Fibroblast of lung (primary cell): ENCODE measurements around the gene FMN1. TPM values are rescaled to one million over a fixed set of nuclear protein-coding genes. Genes with fewer than 3 reads are reported as not detected.

ENCODE experiments used
- DNase-seq, 2 donors: peaks; one replicate each; pipeline versions ENCODE4 v3.0.0 to v3.0.0-alpha.2; 2010; ENCODE audit warnings: low read depth in 2 of 2
- H2AFZ ChIP-seq: 2 replicates; pipeline ENCODE4 v1.5.1; 2012; ENCODE audit warnings: low read length, control low read depth, inconsistent platforms
- H3K27ac ChIP-seq: 2 replicates; pipeline ENCODE4 v1.5.1; 2011; ENCODE audit warnings: low read length, control low read depth; ENCODE audit not compliant: insufficient read depth
- H3K27me3 ChIP-seq: 2 replicates; pipeline ENCODE4 v1.5.1; 2011; ENCODE audit warnings: mild to moderate bottlenecking, low read length; ENCODE audit not compliant: control insufficient read depth, insufficient read depth
- H3K36me3 ChIP-seq: 2 replicates; pipeline ENCODE4 v1.5.1; 2011; ENCODE audit warnings: low read length; ENCODE audit not compliant: control insufficient read depth, insufficient read depth
- H3K4me1 ChIP-seq: 2 replicates; pipeline ENCODE4 v1.5.1; 2011; ENCODE audit warnings: low read length; ENCODE audit not compliant: control insufficient read depth, insufficient read depth; ENCODE audit errors: extremely low read depth
- H3K4me2 ChIP-seq: 2 replicates; pipeline ENCODE4 v1.5.1; 2011; ENCODE audit warnings: low read length, control low read depth; ENCODE audit not compliant: insufficient read depth; ENCODE audit errors: extremely low read depth
- H3K4me3 ChIP-seq, 4 experiments: fragments of 200-600 bp in 1 of 4; sonication (generic) in 1 of 4; replicated peaks in 1 of 4; 2 replicates each; pipeline ENCODE4 v1.5.1; 2011 to 2016; ENCODE audit warnings: low read length in 4 of 4, low read depth in 3 of 4, mild to moderate bottlenecking in 3 of 4, control low read depth in 2 of 4, inconsistent platforms in 1 of 4, mixed read lengths in 1 of 4; ENCODE audit not compliant: insufficient read depth in 1 of 4; ENCODE audit errors: control extremely low read depth in 1 of 4
- H3K79me2 ChIP-seq: 2 replicates; pipeline ENCODE4 v1.5.1; 2012; ENCODE audit warnings: mild to moderate bottlenecking, low read length, inconsistent platforms; ENCODE audit not compliant: control insufficient read depth, insufficient read depth
- H3K9ac ChIP-seq: 2 replicates; pipeline ENCODE4 v1.5.1; 2011; ENCODE audit warnings: mild to moderate bottlenecking, low read length, control low read depth; ENCODE audit not compliant: insufficient read depth
- H3K9me3 ChIP-seq: 2 replicates; pipeline ENCODE4 v1.5.1; 2012; ENCODE audit warnings: low read depth, low read length; ENCODE audit not compliant: control insufficient read depth, insufficient read depth
- H4K20me1 ChIP-seq: 2 replicates; pipeline ENCODE4 v1.5.1; 2011; ENCODE audit warnings: low read length; ENCODE audit not compliant: control insufficient read depth, insufficient read depth; ENCODE audit errors: extremely low read depth
- CTCF ChIP-seq, 2 donors: IDR thresholded peaks in 1 of 2; conservative IDR thresholded peaks in 1 of 2; 1 replicate in 1 of 2; 2 replicates in 1 of 2; pipeline ENCODE4 v1.5.1; 2011 to 2012; ENCODE audit warnings: low read length in 2 of 2, control low read depth in 1 of 2, inconsistent platforms in 1 of 2, low read depth in 1 of 2, mild to moderate bottlenecking in 1 of 2
- EZH2 ChIP-seq: IDR thresholded peaks from 2 replicates; pipeline ENCODE4 v1.5.1; 2012; ENCODE audit warnings: low read length, control low read depth, mild to moderate bottlenecking; ENCODE audit errors: missing control alignments
- polyA plus RNA-seq, 2 donors: library from polyadenylated mRNA; depleted of rRNA in 1 of 2; stranded (reverse) in 1 of 2; unstranded in 1 of 2; fragments of >200 nt; gene quantifications; 2 replicates each; pipeline ENCODE4 v1.2.1, GENCODE V29; 2011 to 2012; ENCODE audit warnings: missing spikeins in 1 of 2
- total RNA-seq: library from RNA; depleted of rRNA; stranded (reverse); fragments of >200 nt; gene quantifications from 2 replicates; pipeline ENCODE4 v1.2.1, GENCODE V29; 2014

FMN1 gene
- total and polyA plus RNA-seq, 2 donors (not counting 1 experiment from before 2014, with no cell fraction given): 7.5 to 43.8 TPM

DNA sequence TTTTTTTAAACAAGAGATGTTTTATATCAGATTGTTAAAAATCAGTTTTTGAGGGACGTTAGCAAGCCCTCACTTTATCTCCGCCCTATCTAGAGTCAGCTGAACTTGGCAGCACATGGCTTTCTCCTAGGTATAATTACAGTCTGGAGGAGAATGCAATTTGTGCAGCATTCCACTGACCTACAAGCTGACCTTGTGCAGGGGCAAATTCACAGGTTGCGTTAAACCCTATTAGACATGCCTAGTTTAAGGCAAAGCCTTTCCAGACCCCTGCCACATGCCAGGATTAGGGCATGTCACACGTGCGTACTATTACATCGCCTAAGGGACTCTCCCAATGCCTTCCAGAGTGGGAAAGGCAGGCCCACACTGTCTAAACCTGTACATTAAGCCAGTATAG is 252.7 kb downstream of the FMN1 start:
- peaks cover 20% of the 10 kb centered on the region for H3K79me2 ChIP-seq
- DNase-seq: no peak
- H3K27ac ChIP-seq: no peak overlapping the region
- no peaks in the 10 kb centered on the region for H3K9me3 ChIP-seq
- TF ChIP-seq EZH2 (no peak), CTCF (conservative IDR thresholded peaks at IDR 0.05 in 1 of 2, IDR thresholded peaks at IDR 0.05 in 1 of 2; ENCODE audit: low read depth in 1 of 2, low read length in 2 of 2) (no peak)
- H2AFZ ChIP-seq: no peak overlapping the region
- H3K4me2 ChIP-seq: no peak overlapping the region
- peaks cover 2% of the 10 kb centered on the region for H3K4me1 ChIP-seq
- no peaks in the 10 kb centered on the region for H4K20me1 ChIP-seq
- no peak overlapping the region for H3K4me3 ChIP-seq
- no peak overlapping the region for H3K9ac ChIP-seq
- peaks cover 1% of the 10 kb centered on the region for H3K36me3 ChIP-seq
- no peaks in the 10 kb centered on the region for H3K27me3 ChIP-seq

- Histone ChIP-seq H3K27ac (no peak overlapping the region), H3K36me3 (no peaks in the 10 kb centered on the region), H3K9me3 (no peaks in the 10 kb centered on the region), H3K9ac (no peak overlapping the region), H3K4me2 (no peak overlapping the region), H3K27me3 (no peaks in the 10 kb centered on the region), H3K4me1 (no peaks in the 10 kb centered on the region), H2AFZ (no peak overlapping the region), H3K4me3 (no peak overlapping the region), H4K20me1 (no peaks in the 10 kb centered on the region), H3K79me2 (peaks cover 2% of the 10 kb centered on the region)
- no peak for TF ChIP-seq EZH2
- no peak for TF ChIP-seq CTCF (conservative IDR thresholded peaks at IDR 0.05 in 1 of 2, IDR thresholded peaks at IDR 0.05 in 1 of 2; ENCODE audit: low read depth in 1 of 2, low read length in 2 of 2)
- DNase-seq: no peak
Measured at GRCh38 chr15:32936976-32937375, 257.5 kb downstream of the FMN1 start.

DNA sequence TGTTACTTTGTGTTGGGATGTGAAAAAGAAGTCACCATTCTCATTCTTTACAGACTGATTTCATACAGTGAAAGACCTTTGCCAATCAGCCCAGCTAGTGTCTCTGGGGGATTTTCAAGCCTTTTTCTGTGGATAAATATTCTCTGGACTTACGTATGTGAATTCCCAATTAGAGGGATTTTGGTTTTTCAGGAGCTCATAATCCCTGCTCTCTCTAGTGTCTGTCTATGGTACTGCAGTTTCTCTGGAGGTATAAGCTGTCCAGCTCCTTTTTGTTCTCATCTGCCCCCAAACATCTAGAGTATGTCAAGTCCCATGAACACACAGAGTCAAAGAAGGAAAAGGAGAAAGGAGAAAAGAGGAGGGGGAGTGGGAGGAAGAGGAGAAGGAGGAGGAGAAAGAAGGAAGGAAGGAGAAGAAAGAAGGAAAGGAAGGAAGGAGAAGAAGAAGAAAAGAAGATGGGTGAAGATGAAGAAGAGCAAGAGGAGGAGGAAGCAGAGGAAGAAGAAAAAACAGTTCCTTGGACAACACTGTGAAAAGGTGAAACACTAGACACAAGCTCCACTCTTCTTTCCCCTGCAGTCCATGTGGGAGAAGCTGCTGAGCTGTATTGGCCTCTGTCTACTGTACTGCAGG is 258.1 kb downstream of the FMN1 start:
- no peaks in the 10 kb centered on the region for H3K79me2 ChIP-seq
- H3K27ac ChIP-seq: no peak overlapping the region
- no peak overlapping the region for H3K4me2 ChIP-seq
- H4K20me1 ChIP-seq: no peaks in the 10 kb centered on the region
- no peak overlapping the region for H3K4me3 ChIP-seq
- H3K9me3 ChIP-seq: no peaks in the 10 kb centered on the region
- no peaks in the 10 kb centered on the region for H3K27me3 ChIP-seq
- peak; percentile 51 to 66 for TF ChIP-seq CTCF (conservative IDR thresholded peaks at IDR 0.05 in 1 of 2, IDR thresholded peaks at IDR 0.05 in 1 of 2; ENCODE audit: low read depth in 1 of 2, low read length in 2 of 2)
- TF ChIP-seq EZH2: no peak
- H3K4me1 ChIP-seq: no peaks in the 10 kb centered on the region
- peak; percentile 35 to 79 for DNase-seq
- no peak overlapping the region for H3K9ac ChIP-seq
- no peaks in the 10 kb centered on the region for H3K36me3 ChIP-seq
- H2AFZ ChIP-seq: no peak overlapping the region
